Measurements from ENCODE around the gene CNRIP1. TPM values are rescaled to one million over a fixed set of nuclear protein-coding genes. Genes with fewer than 3 reads are reported as not detected.

CNRIP1 gene
- 0.61 TPM in 1 of 2 replicates, not detected in the other for total RNA-seq

GRCh38 chr2:68319398-68320117, at the start of gene CNRIP1:
Gene CNRIP1 (minus strand): TSS chr2:68319949. CDS start chr2:68319400, 549 bp downstream.

GRCh38 chr2:68365087-68365486, 45.3 kb upstream of the CNRIP1 start, which contains the start of gene PLEK:
Gene PLEK (plus strand): TSS chr2:68365282. CDS start chr2:68365352, 70 bp downstream.

DNA sequence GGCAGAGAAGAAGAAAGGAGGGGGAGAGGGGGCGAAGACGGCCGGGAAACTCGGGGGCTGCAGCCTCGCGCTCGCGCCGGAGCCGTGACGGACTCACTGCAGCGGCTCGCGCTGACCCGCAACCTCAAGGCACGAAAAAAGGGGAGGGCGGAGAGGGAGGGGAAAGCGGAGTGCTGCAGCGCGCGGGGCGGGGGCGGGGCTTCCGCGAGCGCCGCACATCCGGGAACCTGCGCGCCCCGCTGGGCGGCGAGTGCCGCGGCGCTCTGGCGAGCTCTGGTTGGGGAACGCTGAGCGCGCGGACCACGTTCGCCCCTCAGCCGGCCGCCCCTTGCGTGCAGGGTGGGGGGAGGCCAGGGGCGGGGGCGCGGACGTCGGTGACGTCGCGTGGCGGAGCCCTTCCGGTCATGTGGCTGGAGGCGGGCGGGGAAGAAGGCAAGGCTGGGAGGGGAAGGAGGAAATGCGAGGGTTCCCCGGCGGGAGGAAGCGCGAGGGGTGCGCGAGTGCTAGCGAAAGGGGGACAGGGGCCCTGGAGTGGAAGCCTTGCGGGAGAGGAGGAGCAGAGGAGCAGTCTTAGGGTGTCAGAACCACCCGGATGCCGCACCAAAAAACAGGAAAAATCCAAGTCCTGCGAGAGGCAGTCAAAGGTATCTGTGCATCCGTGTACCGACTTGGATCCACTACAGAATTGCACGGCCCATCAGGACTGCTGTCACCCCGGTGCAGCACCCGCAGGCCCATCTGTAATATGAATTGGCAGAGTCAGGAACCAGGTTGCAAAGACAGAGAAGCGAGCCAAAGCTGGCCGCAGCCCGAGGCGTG, 67.1 kb downstream of the CNRIP1 start, which contains the start of gene PPP3R1:
Gene PPP3R1, minus strand, starts transcription at position 133 of the 819 bp plus-strand sequence. CDS start 405 bp downstream, outside the sequence.

Other genes starting within 250 kb of the CNRIP1 start
- gene PNO1, start 162.1 kb downstream of the CNRIP1 start, total RNA-seq = 21.8 and 29.2 TPM in 2 replicates
- gene PPP3R1, start 67.4 kb downstream of the CNRIP1 start, total RNA-seq = 20.1 and 23.7 TPM in 2 replicates
- gene PLEK, start 45.3 kb upstream of the CNRIP1 start, total RNA-seq = not detected in 2 replicates
- gene FBXO48, start 147.3 kb upstream of the CNRIP1 start, total RNA-seq = 0.72 and 0.78 TPM in 2 replicates
- gene APLF, start 147.6 kb upstream of the CNRIP1 start, total RNA-seq = 2.2 and 2.3 TPM in 2 replicates

Data from hair follicular keratinocyte (primary cell).